Heart right ventricle (tissue), 16 donors: ENCODE measurements around the gene LRRTM3. TPM values are rescaled to one million over a fixed set of nuclear protein-coding genes. Genes with fewer than 3 reads are reported as not detected.
A peak's percentile ranks its signal among the peaks of the same experiment; 100 is the strongest.

Source experiments
- ATAC-seq, 8 donors: fragments of 200-7000 bp; cut with Tn5 transposase; one replicate each; pipeline ENCODE4 v1.9.1; 2020; ENCODE audit warnings: mild to moderate bottlenecking in 8 of 8, moderate library complexity in 8 of 8, moderate number of reproducible peaks in 1 of 8
- DNase-seq, 2 donors: peaks; one replicate each; pipeline ENCODE4 v3.0.0-alpha.2; 2020
- H3K27ac ChIP-seq, 10 donors: fragments of 200-600 bp; sonication (generic) in 2 of 10; one replicate each; pipeline versions ENCODE4 v1.5.0 to v1.8.0; 2020 to 2022; ENCODE audit warnings: mild to moderate bottlenecking in 3 of 10
- H3K27me3 ChIP-seq, 7 donors: fragments of 200-600 bp; one replicate each; pipeline ENCODE4 v1.8.0; 2021 to 2022; ENCODE audit warnings: mild to moderate bottlenecking in 2 of 7
- H3K36me3 ChIP-seq, 9 donors: fragments of 200-600 bp; sonication (generic) in 1 of 9; one replicate each; pipeline versions ENCODE4 v1.5.0 to v1.8.0; 2020 to 2022; ENCODE audit warnings: mild to moderate bottlenecking in 2 of 9
- H3K4me1 ChIP-seq, 9 donors: fragments of 200-600 bp; sonication (generic) in 1 of 9; one replicate each; pipeline versions ENCODE4 v1.5.0 to v1.8.0; 2020 to 2022; ENCODE audit warnings: mild to moderate bottlenecking in 4 of 9
- H3K4me3 ChIP-seq, 10 donors: fragments of 200-600 bp; sonication (generic) in 2 of 10; one replicate each; pipeline versions ENCODE4 v1.5.0 to v1.8.0; 2020 to 2022; ENCODE audit warnings: mild to moderate bottlenecking in 7 of 10, moderate library complexity in 2 of 10
- H3K9me3 ChIP-seq, 11 donors: fragments of 200-600 bp in 10 of 11; sonication (generic) in 2 of 11; one replicate each; pipeline versions ENCODE4 v1.5.0 to v1.8.0; 2013 to 2022; ENCODE audit warnings: mild to moderate bottlenecking in 2 of 11, control low read depth in 1 of 11, moderate library complexity in 1 of 11
- WGBS, 2 donors: extraction: QIAGEN DNeasy Blood & Tissue Kit; methylation state at CpG; one replicate each; pipeline ENCODE4 v1.1.7; 2013; ENCODE audit warnings: inconsistent platforms in 1 of 2; 5-methylcytosine and 5-hydroxymethylcytosine counted together
- intact Hi-C, 10 donors: fragments of 100-400 bp; cut with DNase I; formaldehyde crosslinking; loops; one replicate each; pipeline versions ENCODE4 v1.11.1 to v1.14.2; 2022
- long read RNA-seq, 3 donors: library from polyadenylated mRNA; unstranded; transcript quantifications; one replicate each; pipeline ENCODE4 v2.0.0, GENCODE V29; 2020 to 2021
- polyA plus RNA-seq, 2 donors: library from polyadenylated mRNA; stranded (reverse); fragments of 200-250 nt; gene quantifications; one replicate each; pipeline ENCODE4 v1.2.3, GENCODE V29; 2013
- total RNA-seq, 10 donors: library from RNA; stranded (reverse); fragmentation: NEBNext Ultra II Directional in 3 of 10; extraction: Animal tissue kit (Norgen Biotek cat#: 25700) in 3 of 10; gene quantifications; one replicate each; pipeline versions ENCODE4 v1.2.1 to v1.2.4, GENCODE V29; 2021 to 2023
- TF ChIP-seq, protein P1 (sequence below), 9 donors: fragments of 200-600 bp; sonication (generic) in 2 of 9; IDR thresholded peaks; one replicate each; pipeline versions ENCODE4 v1.5.0 to v1.8.0; 2021 to 2022; ENCODE audit warnings: antibody characterized with exemption in 9 of 9, mild to moderate bottlenecking in 5 of 9, moderate library complexity in 1 of 9
- donor health status: Arrhythmogenic right ventricular cardiomyopathy.
- donor health status: ischemic (EF 13 %, LVEDD 7.1; RV severe dilation, severe dysfunction).
- donor health status: healthy with polysubstance abuse.
- donor health status: DM: no; HTN: yes; CAD: no.
- donor health status: DM: no; HTN: no; CAD: no.
- donor health status: ischemic (EF 25% LVEDD 6.9; RV normal size, moderate dysfunction).
- donor health status: ischemic (EF 25% LVEDD 5.7; RV mildly dilated, moderate dysfunction).
- donor health status: healthy.
- donor health status: DM: yes; HTN: yes; CAD: no.
- donor health status: Ischemic cardiomyopathy.
- donor health status: ischemic (EF 35%, LVEDD 5.7; RV mildly dilated, moderate dysfunction).
- donor health status: nonischemic (EF 11% LVEDD 7.7; RV severe dilation, severe dysfunction).
- donor health status: DM: yes; HTN: yes; CAD: no.
- donor health status: PGD.
- donor health status: ischemic (EF 29% LVEDD 5.4; RV normal size, mild dysfunction).
- donor health status: nonischemic (EF 23%, LVEDD 6.1; RV moderate dilation, normal function).

LRRTM3 gene
- total RNA-seq (not detected), polyA plus RNA-seq (not detected)
- long read RNA-seq, donor 1, partial matches to known transcripts, result 0 of 2 reads
- long read RNA-seq, donor 1, other reads (novel, unspliced or antisense), result 2 of 2 reads
- long read RNA-seq, donor 2, partial matches to known transcripts, result 0 of 6 reads
- long read RNA-seq, donor 2, other reads (novel, unspliced or antisense), result 6 of 6 reads
- long read RNA-seq, donor 3, partial matches to known transcripts, result 0 of 11 reads
- long read RNA-seq, donor 3, other reads (novel, unspliced or antisense), result 11 of 11 reads

DNA sequence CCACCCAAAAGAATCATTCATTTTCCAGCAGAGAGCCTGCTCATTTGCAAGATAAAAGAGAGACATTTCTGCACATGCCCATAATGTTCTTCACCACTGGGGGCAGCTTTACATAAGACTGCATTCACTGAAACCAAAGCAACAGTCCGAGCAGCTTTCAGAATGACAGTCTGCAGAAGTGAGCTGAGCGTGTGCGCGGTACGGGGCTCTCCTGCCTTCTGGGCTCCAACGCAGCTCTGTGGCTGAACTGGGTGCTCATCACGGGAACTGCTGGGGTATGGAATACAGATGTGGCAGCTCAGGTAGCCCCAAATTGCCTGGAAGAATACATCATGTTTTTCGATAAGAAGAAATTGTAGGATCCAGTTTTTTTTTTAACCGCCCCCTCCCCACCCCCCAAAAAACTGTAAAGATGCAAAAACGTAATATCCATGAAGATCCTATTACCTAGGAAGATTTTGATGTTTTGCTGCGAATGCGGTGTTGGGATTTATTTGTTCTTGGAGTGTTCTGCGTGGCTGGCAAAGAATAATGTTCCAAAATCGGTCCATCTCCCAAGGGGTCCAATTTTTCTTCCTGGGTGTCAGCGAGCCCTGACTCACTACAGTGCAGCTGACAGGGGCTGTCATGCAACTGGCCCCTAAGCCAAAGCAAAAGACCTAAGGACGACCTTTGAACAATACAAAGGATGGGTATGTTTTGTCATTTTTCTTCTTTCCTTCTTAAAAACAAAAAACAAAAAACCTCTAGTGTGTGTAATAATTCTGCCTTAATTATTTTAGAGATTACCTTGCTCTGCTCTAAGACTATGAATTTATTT, at the start of gene LRRTM3:
LRRTM3 (plus strand) TSS at position 141 of the 820 bp plus-strand sequence.
- no peaks in the 10 kb centered on the region for H3K9me3 ChIP-seq
- H3K4me3 ChIP-seq, result peak within 1 kb of the TSS in 2 of 10 donors; percentile 18 to 21
- peaks cover 0 to 14% (median 0%) of the 10 kb centered on the region in 9 donors for H3K4me1 ChIP-seq
- peaks cover 0 to 63% (median 30%) of the 10 kb centered on the region in 7 donors for H3K27me3 ChIP-seq
- H3K27ac ChIP-seq, result no peak within 1 kb of the TSS
- WGBS, 2 donors, result 13 to 14% methylated on average over 16 of the region's 16 CpGs
- TF ChIP-seq, protein P1, sequence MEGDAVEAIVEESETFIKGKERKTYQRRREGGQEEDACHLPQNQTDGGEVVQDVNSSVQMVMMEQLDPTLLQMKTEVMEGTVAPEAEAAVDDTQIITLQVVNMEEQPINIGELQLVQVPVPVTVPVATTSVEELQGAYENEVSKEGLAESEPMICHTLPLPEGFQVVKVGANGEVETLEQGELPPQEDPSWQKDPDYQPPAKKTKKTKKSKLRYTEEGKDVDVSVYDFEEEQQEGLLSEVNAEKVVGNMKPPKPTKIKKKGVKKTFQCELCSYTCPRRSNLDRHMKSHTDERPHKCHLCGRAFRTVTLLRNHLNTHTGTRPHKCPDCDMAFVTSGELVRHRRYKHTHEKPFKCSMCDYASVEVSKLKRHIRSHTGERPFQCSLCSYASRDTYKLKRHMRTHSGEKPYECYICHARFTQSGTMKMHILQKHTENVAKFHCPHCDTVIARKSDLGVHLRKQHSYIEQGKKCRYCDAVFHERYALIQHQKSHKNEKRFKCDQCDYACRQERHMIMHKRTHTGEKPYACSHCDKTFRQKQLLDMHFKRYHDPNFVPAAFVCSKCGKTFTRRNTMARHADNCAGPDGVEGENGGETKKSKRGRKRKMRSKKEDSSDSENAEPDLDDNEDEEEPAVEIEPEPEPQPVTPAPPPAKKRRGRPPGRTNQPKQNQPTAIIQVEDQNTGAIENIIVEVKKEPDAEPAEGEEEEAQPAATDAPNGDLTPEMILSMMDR (IDR thresholded peaks at IDR 0.05), result peak; percentile 25 to 68 (median 58)
- ATAC-seq (peak; percentile 77 to 96 (median 90)), DNase-seq (peak; percentile 17 to 38)
- H3K36me3 ChIP-seq, result no peaks in the 10 kb centered on the region
- intact Hi-C loops, result loop anchor here in 1 of 10 donors (10.0 kb wide), 1 partner anchor 599 kb away; no protein-coding TSS in a partner anchor

DNA sequence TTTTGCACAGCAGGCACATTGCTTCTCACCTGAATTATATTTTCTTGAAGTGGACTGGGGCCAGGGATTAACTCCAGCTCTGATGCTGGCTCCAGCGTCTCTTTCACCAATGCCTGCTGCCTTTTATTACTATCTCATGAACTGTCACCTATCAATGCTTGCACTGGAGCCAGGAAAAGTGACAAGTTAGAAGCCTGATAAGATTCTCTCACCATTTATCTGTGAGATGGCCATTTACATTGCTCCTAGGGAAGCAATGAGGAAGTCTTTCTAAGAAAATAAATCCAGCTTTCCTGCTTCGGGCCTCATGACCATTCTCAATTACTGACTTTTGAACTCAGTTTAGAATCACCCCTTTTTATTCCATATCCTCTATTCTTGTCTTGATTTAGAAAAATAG, 48.5 kb upstream of the LRRTM3 start:
- WGBS, 2 donors, result 36 to 37% methylated on average over 2 of the region's 2 CpGs
- no peaks in the 10 kb centered on the region for H3K27me3 ChIP-seq
- H3K27ac ChIP-seq, result no peak overlapping the region
- DNase-seq (no peak), ATAC-seq (no peak)
- H3K4me1 ChIP-seq, result peaks cover 0 to 37% (median 6%) of the 10 kb centered on the region in 9 donors
- H3K36me3 ChIP-seq, result no peaks in the 10 kb centered on the region
- TF ChIP-seq, protein P1 (IDR thresholded peaks at IDR 0.05), result no peak
- no peaks in the 10 kb centered on the region for H3K9me3 ChIP-seq
- H3K4me3 ChIP-seq, result no peak overlapping the region
- intact Hi-C loops, result no loop called here

GRCh38 chr10:66880292-66880691, 45.5 kb upstream of the LRRTM3 start:
- TF ChIP-seq, protein P1 (IDR thresholded peaks at IDR 0.05), result no peak
- intact Hi-C loops, result no loop called here
- 10 to 16% methylated on average over 1 of the region's 1 CpG for WGBS, 2 donors
- H3K27ac ChIP-seq, result peak overlapping the region in 4 of 10 donors; percentile 2 to 62 (median 45)
- DNase-seq (no peak), ATAC-seq (peak in 5 of 8 donors; percentile 41 to 61 (median 52))
- H3K4me1 ChIP-seq, result peaks cover 0 to 37% (median 6%) of the 10 kb centered on the region in 9 donors
- no peaks in the 10 kb centered on the region for H3K9me3 ChIP-seq
- H3K36me3 ChIP-seq, result no peaks in the 10 kb centered on the region
- H3K27me3 ChIP-seq, result no peaks in the 10 kb centered on the region
- no peak overlapping the region for H3K4me3 ChIP-seq

DNA sequence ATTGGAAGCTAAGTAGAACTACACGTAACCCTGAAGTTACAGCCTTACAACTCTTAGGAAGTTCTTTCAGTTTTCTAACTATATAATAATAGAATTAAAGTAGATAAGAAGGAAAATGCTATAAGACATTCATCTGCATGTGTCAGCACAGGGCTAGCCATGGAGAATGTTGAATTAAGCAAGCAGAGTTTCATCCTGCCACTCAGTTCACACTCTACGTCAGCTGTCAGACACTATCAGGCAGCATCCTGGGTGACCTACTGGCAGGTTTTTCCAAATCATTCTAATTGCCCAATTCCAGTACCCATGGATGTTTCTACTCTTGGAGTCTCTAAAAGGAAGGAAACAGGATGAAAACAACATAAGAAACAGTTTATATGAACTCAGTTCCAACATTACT, 45.0 kb upstream of the LRRTM3 start:
- no peaks in the 10 kb centered on the region for H3K9me3 ChIP-seq
- 48 to 58% methylated on average over 2 of the region's 2 CpGs for WGBS, 2 donors
- TF ChIP-seq, protein P1 (IDR thresholded peaks at IDR 0.05), result no peak
- intact Hi-C loops, result no loop called here
- H3K4me3 ChIP-seq, result no peak overlapping the region
- ATAC-seq, result peak in 5 of 8 donors; percentile 71 to 88 (median 77)
- no peak for DNase-seq
- H3K36me3 ChIP-seq, result no peaks in the 10 kb centered on the region
- H3K27ac ChIP-seq, result peak overlapping the region in 6 of 10 donors; percentile 2 to 62 (median 27)
- peaks cover 0 to 37% (median 6%) of the 10 kb centered on the region in 9 donors for H3K4me1 ChIP-seq
- no peaks in the 10 kb centered on the region for H3K27me3 ChIP-seq
